Gastrocnemius medialis (tissue), 4 donors: ENCODE results near the gene ZFAND6. TPM values are rescaled to one million over a fixed set of nuclear protein-coding genes. Genes with fewer than 3 reads are reported as not detected.
A peak's percentile ranks its signal among the peaks of the same experiment; 100 is the strongest.

Experiments used
- ATAC-seq, 2 donors: fragments of 150-250 bp; one replicate each; pipeline ENCODE4 v1.9.1; 2016
- DNase-seq, 2 donors: peaks; one replicate each; pipeline ENCODE4 v3.0.0-alpha.2; 2019
- H3K27ac ChIP-seq, 4 donors: fragments of 200-600 bp; sonication (generic); 1 replicate in 1 of 4; 2 replicates in 3 of 4; pipeline ENCODE4 v1.5.1; 2016 to 2018; ENCODE audit warnings: mild to moderate bottlenecking in 2 of 4, moderate library complexity in 1 of 4
- H3K27me3 ChIP-seq, 3 donors: fragments of 200-600 bp; sonication (generic) in 2 of 3; 1 replicate in 1 of 3; 2 replicates in 2 of 3; pipeline versions ENCODE4 v1.5.1 to v1.6.0; 2016 to 2019; ENCODE audit warnings: mild to moderate bottlenecking in 1 of 3, moderate library complexity in 1 of 3
- H3K36me3 ChIP-seq, 2 donors: fragments of 200-600 bp; sonication (generic) in 1 of 2; one replicate each; pipeline ENCODE4 v1.5.1; 2017 to 2018
- H3K4me1 ChIP-seq, 2 donors: fragments of 200-600 bp; sonication (generic) in 1 of 2; one replicate each; pipeline ENCODE4 v1.5.1; 2016 to 2017; ENCODE audit warnings: mild to moderate bottlenecking in 2 of 2
- H3K4me3 ChIP-seq, 4 donors: fragments of 200-600 bp; sonication (generic) in 3 of 4; 1 replicate in 1 of 4; 2 replicates in 3 of 4; pipeline ENCODE4 v1.5.1; 2016 to 2019; ENCODE audit warnings: mild to moderate bottlenecking in 2 of 4
- H3K9me3 ChIP-seq, 3 donors: fragments of 200-600 bp; sonication (generic) in 2 of 3; 1 replicate in 1 of 3; 2 replicates in 2 of 3; pipeline ENCODE4 v1.5.1; 2016 to 2019
- POLR2A ChIP-seq, 2 donors: fragments of 450-650 bp; IDR thresholded peaks; one replicate each; pipeline ENCODE4 v1.6.1; 2017; ENCODE audit warnings: antibody characterized with exemption in 2 of 2, mild to moderate bottlenecking in 2 of 2, moderate library complexity in 2 of 2
- in situ Hi-C, 4 donors: fragments of 200-750 bp; cut with MboI; loops; one replicate each; pipeline versions ENCODE4 v1.15.0 to v1.8.0; 2017; ENCODE audit warnings: low sequenced_read_pairs in 4 of 4
- intact Hi-C: fragments of 100-400 bp; cut with DNase I; formaldehyde crosslinking; loops from one replicate; pipeline ENCODE4 v1.15.1; 2023; ENCODE audit warnings: low total_unique reads
- total RNA-seq, 4 donors: library from RNA; depleted of rRNA; stranded (reverse); fragments of >200 nt; gene quantifications; one replicate each; pipeline versions ENCODE4 v1.1.0 to v1.2.3, GENCODE V29; 2016
- TF ChIP-seq, protein P1 (sequence below), 5 experiments: fragments of 450-650 bp in 3 of 5; fragments of 200-600 bp in 2 of 5; sonication (generic) in 2 of 5; IDR thresholded peaks in 4 of 5; conservative IDR thresholded peaks in 1 of 5; 1 replicate in 4 of 5; 2 replicates in 1 of 5; pipeline ENCODE4 v1.5.1; 2016 to 2019; ENCODE audit warnings: antibody characterized with exemption in 5 of 5, mild to moderate bottlenecking in 3 of 5, moderate library complexity in 3 of 5

The ZFAND6 gene
- total RNA-seq, 4 donors from 2014 or later = 95.4 to 196 (median 146) TPM

- Histone ChIP-seq H3K4me3 (no peak overlapping the region), H3K36me3 (peaks cover 0 to 9% of the 10 kb centered on the region in 2 donors), H3K9me3 (no peaks in the 10 kb centered on the region), H3K27me3 (no peaks in the 10 kb centered on the region), H3K4me1 (peaks cover 14 to 19% of the 10 kb centered on the region in 2 donors), H3K27ac (no peak overlapping the region)
- TF ChIP-seq, protein P1, sequence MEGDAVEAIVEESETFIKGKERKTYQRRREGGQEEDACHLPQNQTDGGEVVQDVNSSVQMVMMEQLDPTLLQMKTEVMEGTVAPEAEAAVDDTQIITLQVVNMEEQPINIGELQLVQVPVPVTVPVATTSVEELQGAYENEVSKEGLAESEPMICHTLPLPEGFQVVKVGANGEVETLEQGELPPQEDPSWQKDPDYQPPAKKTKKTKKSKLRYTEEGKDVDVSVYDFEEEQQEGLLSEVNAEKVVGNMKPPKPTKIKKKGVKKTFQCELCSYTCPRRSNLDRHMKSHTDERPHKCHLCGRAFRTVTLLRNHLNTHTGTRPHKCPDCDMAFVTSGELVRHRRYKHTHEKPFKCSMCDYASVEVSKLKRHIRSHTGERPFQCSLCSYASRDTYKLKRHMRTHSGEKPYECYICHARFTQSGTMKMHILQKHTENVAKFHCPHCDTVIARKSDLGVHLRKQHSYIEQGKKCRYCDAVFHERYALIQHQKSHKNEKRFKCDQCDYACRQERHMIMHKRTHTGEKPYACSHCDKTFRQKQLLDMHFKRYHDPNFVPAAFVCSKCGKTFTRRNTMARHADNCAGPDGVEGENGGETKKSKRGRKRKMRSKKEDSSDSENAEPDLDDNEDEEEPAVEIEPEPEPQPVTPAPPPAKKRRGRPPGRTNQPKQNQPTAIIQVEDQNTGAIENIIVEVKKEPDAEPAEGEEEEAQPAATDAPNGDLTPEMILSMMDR (IDR thresholded peaks at IDR 0.05 in 4 of 5, conservative IDR thresholded peaks at IDR 0.05 in 1 of 5) = no peak
- no peak for TF ChIP-seq POLR2A (IDR thresholded peaks at IDR 0.05)
- ATAC-seq (no peak), DNase-seq (no peak)
- in situ Hi-C loops = loop anchor here in 3 of 4 donors (10.0 to 25.0 kb wide), 3 partner anchors 108 to 275 kb away; partner anchors contain the start of genes MTHFS (in 1 of the 3) and ZFAND6 (in 1 of the 3)
- intact Hi-C loops = no loop called here
Measured at GRCh38 chr15:80169768-80170357, 110.4 kb downstream of the ZFAND6 start.

DNA sequence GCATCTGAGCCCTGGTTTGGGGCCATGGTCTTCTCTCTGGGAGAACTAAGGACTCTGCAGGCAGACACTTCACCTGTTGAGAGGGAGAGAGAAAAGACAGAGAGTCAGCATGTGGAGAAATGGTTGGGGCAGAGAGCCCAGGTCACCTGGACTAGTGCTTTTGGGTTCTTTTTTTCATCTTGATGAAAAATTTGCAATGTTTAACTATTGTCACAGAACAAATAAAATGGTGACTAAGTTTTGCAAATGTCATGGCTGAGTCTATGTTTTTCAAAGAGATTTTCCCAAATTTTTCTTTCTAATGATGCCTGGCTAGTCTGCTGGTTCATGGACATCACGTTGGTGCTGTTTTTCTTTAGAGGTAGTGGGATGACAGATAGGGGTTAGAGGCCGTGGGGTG lies 111.1 kb downstream of the ZFAND6 start:
- Histone ChIP-seq H3K4me1 (peaks cover 21 to 23% of the 10 kb centered on the region in 2 donors), H3K9me3 (no peaks in the 10 kb centered on the region), H3K36me3 (peaks cover 0 to 9% of the 10 kb centered on the region in 2 donors), H3K27me3 (no peaks in the 10 kb centered on the region), H3K4me3 (no peak overlapping the region), H3K27ac (no peak overlapping the region)
- ATAC-seq (no peak), DNase-seq (no peak)
- intact Hi-C loops (no loop called here), in situ Hi-C loops (loop anchor here in 3 of 4 donors (10.0 to 25.0 kb wide), 3 partner anchors 108 to 276 kb away; partner anchors contain the start of genes MTHFS (in 1 of the 3) and ZFAND6 (in 1 of the 3))
- TF ChIP-seq POLR2A (IDR thresholded peaks at IDR 0.05) = no peak
- TF ChIP-seq, protein P1 (IDR thresholded peaks at IDR 0.05 in 4 of 5, conservative IDR thresholded peaks at IDR 0.05 in 1 of 5) = no peak

GRCh38 chr15:80171787-80172186 lies 112.3 kb downstream of the ZFAND6 start:
- H3K27ac ChIP-seq = peak overlapping the region in 2 of 4 donors; percentile 18 to 94
- H3K36me3 ChIP-seq = peaks cover 0 to 9% of the 10 kb centered on the region in 2 donors
- in situ Hi-C loops (loop anchor here in 3 of 4 donors (10.0 to 25.0 kb wide), 3 partner anchors 109 to 277 kb away; partner anchors contain the start of genes MTHFS (in 1 of the 3) and ZFAND6 (in 1 of the 3)), intact Hi-C loops (no loop called here)
- ATAC-seq (no peak), DNase-seq (no peak)
- H3K9me3 ChIP-seq = no peaks in the 10 kb centered on the region
- peaks cover 23 to 25% of the 10 kb centered on the region in 2 donors for H3K4me1 ChIP-seq
- no peak for TF ChIP-seq POLR2A (IDR thresholded peaks at IDR 0.05)
- TF ChIP-seq, protein P1 (IDR thresholded peaks at IDR 0.05 in 4 of 5, conservative IDR thresholded peaks at IDR 0.05 in 1 of 5) = no peak
- no peaks in the 10 kb centered on the region for H3K27me3 ChIP-seq
- H3K4me3 ChIP-seq = no peak overlapping the region

DNA sequence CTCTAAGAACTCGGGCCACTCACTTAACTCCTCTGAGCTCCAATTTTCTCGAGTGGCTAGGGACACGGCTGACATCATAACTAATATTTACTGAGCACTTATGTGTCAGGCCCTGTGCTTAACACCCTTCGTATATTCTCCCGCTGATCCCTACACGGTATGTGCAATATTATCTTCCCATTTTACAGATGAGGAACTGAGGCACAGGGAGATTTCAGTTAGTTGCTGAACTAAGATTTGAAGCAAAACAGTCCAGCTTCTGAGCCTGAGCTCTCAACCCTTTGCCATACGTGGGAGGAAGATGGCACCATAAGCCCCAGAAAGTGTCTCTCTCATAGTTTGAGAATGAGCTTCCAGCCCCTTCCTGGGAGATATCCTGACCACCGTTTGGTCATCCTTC lies 112.9 kb downstream of the ZFAND6 start:
- Histone ChIP-seq H3K27ac (peak overlapping the region in 3 of 4 donors; percentile 19 to 94 (median 91)), H3K27me3 (no peaks in the 10 kb centered on the region), H3K4me1 (peaks cover 23 to 25% of the 10 kb centered on the region in 2 donors), H3K36me3 (peaks cover 0 to 9% of the 10 kb centered on the region in 2 donors), H3K9me3 (no peaks in the 10 kb centered on the region), H3K4me3 (no peak overlapping the region)
- ATAC-seq (no peak), DNase-seq (no peak)
- in situ Hi-C loops (loop anchor here in 3 of 4 donors (10.0 to 25.0 kb wide), 3 partner anchors 110 to 278 kb away; partner anchors contain the start of genes MTHFS (in 1 of the 3) and ZFAND6 (in 1 of the 3)), intact Hi-C loops (no loop called here)
- TF ChIP-seq, protein P1 (IDR thresholded peaks at IDR 0.05 in 4 of 5, conservative IDR thresholded peaks at IDR 0.05 in 1 of 5) = no peak
- no peak for TF ChIP-seq POLR2A (IDR thresholded peaks at IDR 0.05)
